ENCODE data around the gene LRRC4C. TPM values are rescaled to one million over a fixed set of nuclear protein-coding genes. Genes with fewer than 3 reads are reported as not detected.

Gene LRRC4C
- total RNA-seq, 1 experiment from 2014 or later: 0.15 TPM

DNA sequence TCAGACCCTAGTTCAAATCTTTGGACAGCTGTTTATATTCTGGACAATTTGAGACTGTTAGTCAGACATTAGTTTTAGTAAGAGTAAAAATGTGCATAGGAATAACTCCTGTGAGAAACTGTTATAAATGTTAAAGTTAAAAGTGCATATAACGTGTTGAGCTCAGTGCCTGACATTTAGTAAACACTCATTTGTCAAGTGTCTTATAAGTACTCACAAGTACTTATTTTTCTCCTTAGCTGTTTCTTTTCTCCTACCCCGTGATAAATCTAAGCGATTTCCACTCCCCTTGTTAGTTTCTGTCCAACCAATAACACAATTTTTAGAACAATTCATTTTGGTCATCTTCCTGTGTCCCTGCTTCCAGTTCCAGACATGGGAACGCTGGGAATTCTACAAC, 59.3 kb downstream of the LRRC4C start:
- Histone ChIP-seq H3K27me3 (ENCODE audit: control insufficient read depth, insufficient read depth, low read length) (no peaks in the 10 kb centered on the region), H3K4me3 (ENCODE audit: low read depth in 2 of 2, low read length in 2 of 2) (no peak overlapping the region), H3K4me1 (ENCODE audit: control insufficient read depth, insufficient read depth, low read length) (no peaks in the 10 kb centered on the region), H3K9me3 (ENCODE audit: control insufficient read depth, insufficient read depth, low read depth, low read length) (no peaks in the 10 kb centered on the region), H3K36me3 (ENCODE audit: control insufficient read depth, insufficient read depth, low read length) (no peaks in the 10 kb centered on the region), H3K27ac (ENCODE audit: low read length) (no peak overlapping the region)
- intact Hi-C loops (cut with micrococcal nuclease; ENCODE audit: unreplicated experiment): no loop called here
- TF ChIP-seq SIN3A (IDR thresholded peaks at IDR 0.05; ENCODE audit: borderline replicate concordance, insufficient read depth, low read depth, low read length): no peak
- TF ChIP-seq, protein P1, sequence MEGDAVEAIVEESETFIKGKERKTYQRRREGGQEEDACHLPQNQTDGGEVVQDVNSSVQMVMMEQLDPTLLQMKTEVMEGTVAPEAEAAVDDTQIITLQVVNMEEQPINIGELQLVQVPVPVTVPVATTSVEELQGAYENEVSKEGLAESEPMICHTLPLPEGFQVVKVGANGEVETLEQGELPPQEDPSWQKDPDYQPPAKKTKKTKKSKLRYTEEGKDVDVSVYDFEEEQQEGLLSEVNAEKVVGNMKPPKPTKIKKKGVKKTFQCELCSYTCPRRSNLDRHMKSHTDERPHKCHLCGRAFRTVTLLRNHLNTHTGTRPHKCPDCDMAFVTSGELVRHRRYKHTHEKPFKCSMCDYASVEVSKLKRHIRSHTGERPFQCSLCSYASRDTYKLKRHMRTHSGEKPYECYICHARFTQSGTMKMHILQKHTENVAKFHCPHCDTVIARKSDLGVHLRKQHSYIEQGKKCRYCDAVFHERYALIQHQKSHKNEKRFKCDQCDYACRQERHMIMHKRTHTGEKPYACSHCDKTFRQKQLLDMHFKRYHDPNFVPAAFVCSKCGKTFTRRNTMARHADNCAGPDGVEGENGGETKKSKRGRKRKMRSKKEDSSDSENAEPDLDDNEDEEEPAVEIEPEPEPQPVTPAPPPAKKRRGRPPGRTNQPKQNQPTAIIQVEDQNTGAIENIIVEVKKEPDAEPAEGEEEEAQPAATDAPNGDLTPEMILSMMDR (IDR thresholded peaks at IDR 0.05): no peak
- TF ChIP-seq TCF7L2 (IDR thresholded peaks at IDR 0.05; ENCODE audit: low read depth, low read length): no peak
- no peak for TF ChIP-seq POLR2AphosphoS5 (IDR thresholded peaks at IDR 0.05; ENCODE audit: low read depth, low read length)
- TF ChIP-seq, protein P2, sequence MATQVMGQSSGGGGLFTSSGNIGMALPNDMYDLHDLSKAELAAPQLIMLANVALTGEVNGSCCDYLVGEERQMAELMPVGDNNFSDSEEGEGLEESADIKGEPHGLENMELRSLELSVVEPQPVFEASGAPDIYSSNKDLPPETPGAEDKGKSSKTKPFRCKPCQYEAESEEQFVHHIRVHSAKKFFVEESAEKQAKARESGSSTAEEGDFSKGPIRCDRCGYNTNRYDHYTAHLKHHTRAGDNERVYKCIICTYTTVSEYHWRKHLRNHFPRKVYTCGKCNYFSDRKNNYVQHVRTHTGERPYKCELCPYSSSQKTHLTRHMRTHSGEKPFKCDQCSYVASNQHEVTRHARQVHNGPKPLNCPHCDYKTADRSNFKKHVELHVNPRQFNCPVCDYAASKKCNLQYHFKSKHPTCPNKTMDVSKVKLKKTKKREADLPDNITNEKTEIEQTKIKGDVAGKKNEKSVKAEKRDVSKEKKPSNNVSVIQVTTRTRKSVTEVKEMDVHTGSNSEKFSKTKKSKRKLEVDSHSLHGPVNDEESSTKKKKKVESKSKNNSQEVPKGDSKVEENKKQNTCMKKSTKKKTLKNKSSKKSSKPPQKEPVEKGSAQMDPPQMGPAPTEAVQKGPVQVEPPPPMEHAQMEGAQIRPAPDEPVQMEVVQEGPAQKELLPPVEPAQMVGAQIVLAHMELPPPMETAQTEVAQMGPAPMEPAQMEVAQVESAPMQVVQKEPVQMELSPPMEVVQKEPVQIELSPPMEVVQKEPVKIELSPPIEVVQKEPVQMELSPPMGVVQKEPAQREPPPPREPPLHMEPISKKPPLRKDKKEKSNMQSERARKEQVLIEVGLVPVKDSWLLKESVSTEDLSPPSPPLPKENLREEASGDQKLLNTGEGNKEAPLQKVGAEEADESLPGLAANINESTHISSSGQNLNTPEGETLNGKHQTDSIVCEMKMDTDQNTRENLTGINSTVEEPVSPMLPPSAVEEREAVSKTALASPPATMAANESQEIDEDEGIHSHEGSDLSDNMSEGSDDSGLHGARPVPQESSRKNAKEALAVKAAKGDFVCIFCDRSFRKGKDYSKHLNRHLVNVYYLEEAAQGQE (IDR thresholded peaks at IDR 0.05; ENCODE audit: insufficient read depth in 1 of 2, low read depth in 2 of 2, low read length in 1 of 2): no peak
- no TSS peak for BruUV-seq (replicated peaks)
- DNase-seq (ENCODE audit: low read depth, low spot score): no peak
- in situ Hi-C loops (cut with HindIII; ENCODE audit: low pct_unique_long_range_greater_than_20kb, low sequenced_read_pairs): no loop called here
- CTCF ChIA-PET: no interaction called here
- ATAC-seq: no peak
- POLR2A ChIA-PET: no interaction called here

DNA sequence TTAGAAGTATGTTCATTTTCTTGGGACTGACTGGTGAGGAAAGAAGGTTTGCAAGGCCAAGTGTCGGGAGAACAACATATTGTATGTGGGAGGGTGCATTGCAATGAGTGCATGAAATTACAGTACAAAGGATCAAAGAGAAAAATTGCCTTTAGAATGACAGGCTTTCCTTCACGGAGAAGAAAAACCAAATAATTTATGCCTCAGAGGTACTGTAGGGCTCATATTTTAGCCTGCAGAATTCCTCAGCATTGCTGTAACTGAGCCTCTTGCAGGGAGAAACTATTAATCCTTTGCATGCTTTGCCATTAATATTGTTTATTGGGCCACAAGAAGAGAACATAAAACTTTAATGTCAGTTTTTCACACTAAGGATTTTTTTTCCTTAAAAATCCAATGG, 60.1 kb downstream of the LRRC4C start:
- POLR2A ChIA-PET: no interaction called here
- Histone ChIP-seq H3K27me3 (ENCODE audit: control insufficient read depth, insufficient read depth, low read length) (no peaks in the 10 kb centered on the region), H3K27ac (ENCODE audit: low read length) (no peak overlapping the region), H3K36me3 (ENCODE audit: control insufficient read depth, insufficient read depth, low read length) (no peaks in the 10 kb centered on the region), H3K4me3 (ENCODE audit: low read depth in 2 of 2, low read length in 2 of 2) (no peak overlapping the region), H3K9me3 (ENCODE audit: control insufficient read depth, insufficient read depth, low read depth, low read length) (no peaks in the 10 kb centered on the region), H3K4me1 (ENCODE audit: control insufficient read depth, insufficient read depth, low read length) (no peaks in the 10 kb centered on the region)
- DNase-seq (ENCODE audit: low read depth, low spot score): no peak
- in situ Hi-C loops (cut with HindIII; ENCODE audit: low pct_unique_long_range_greater_than_20kb, low sequenced_read_pairs) (no loop called here), intact Hi-C loops (cut with micrococcal nuclease; ENCODE audit: unreplicated experiment) (no loop called here)
- ATAC-seq: no peak
- BruUV-seq (replicated peaks): no TSS peak
- CTCF ChIA-PET: no interaction called here
- TF ChIP-seq SIN3A (IDR thresholded peaks at IDR 0.05; ENCODE audit: borderline replicate concordance, insufficient read depth, low read depth, low read length) (no peak), POLR2AphosphoS5 (IDR thresholded peaks at IDR 0.05; ENCODE audit: low read depth, low read length) (no peak), TCF7L2 (IDR thresholded peaks at IDR 0.05; ENCODE audit: low read depth, low read length) (no peak)
- TF ChIP-seq, protein P2 (IDR thresholded peaks at IDR 0.05; ENCODE audit: insufficient read depth in 1 of 2, low read depth in 2 of 2, low read length in 1 of 2): no peak
- TF ChIP-seq, protein P1 (IDR thresholded peaks at IDR 0.05): no peak

All from Panc1 (cell line).